Left lobe of liver (tissue), 1 donor: ENCODE measurements around the gene ULBP1. TPM values are rescaled to one million over a fixed set of nuclear protein-coding genes. Genes with fewer than 3 reads are reported as not detected.

ENCODE experiments used
- total RNA-seq: library from RNA; stranded (reverse); gene quantifications from one replicate; pipeline ENCODE4 v1.2.1, GENCODE V29; 2021
- donor health status: DM: no; HTN: yes; CAD: no.

ULBP1 gene
- total RNA-seq, 1 donor from 2014 or later: 0.08 TPM

Other genes with a start within 250 kb of the ULBP1 start
- 10.2 TPM for gene LATS1, start 245.8 kb upstream of the ULBP1 start, total RNA-seq
- 9.3 TPM for gene NUP43, start 217.4 kb upstream of the ULBP1 start, total RNA-seq
- 53.2 TPM for gene PCMT1, start 214.2 kb upstream of the ULBP1 start, total RNA-seq
- 11.1 TPM for gene LRP11, start 99.6 kb upstream of the ULBP1 start, total RNA-seq
- not detected for gene RAET1E, start 65.8 kb upstream of the ULBP1 start, total RNA-seq
- not detected for gene RAET1G, start 40.8 kb upstream of the ULBP1 start, total RNA-seq
- 0.18 TPM for gene ULBP2, start 21.9 kb upstream of the ULBP1 start, total RNA-seq
- not detected for gene RAET1L, start 61.6 kb downstream of the ULBP1 start, total RNA-seq
- 0.35 TPM for gene ULBP3, start 105.2 kb downstream of the ULBP1 start, total RNA-seq
- 0.08 TPM for gene PPP1R14C, start 179.1 kb downstream of the ULBP1 start, total RNA-seq